ENCODE measurements around the gene RAB4A.

Gene RAB4A

GRCh38 chr1:229270547-229271447, at the start of gene RAB4A:
Gene RAB4A, plus strand, starts transcription at chr1:229271111. Its CDS starts 229 bp downstream, at chr1:229271340.
- no peak for DNase-seq

GRCh38 chr1:229222081-229222480, 48.8 kb upstream of the RAB4A start:
- DNase-seq = no peak

- no peak for DNase-seq
Observed at GRCh38 chr1:229223498-229223897, 47.4 kb upstream of the RAB4A start.

GRCh38 chr1:229224308-229224707, 46.6 kb upstream of the RAB4A start:
- DNase-seq = no peak

GRCh38 chr1:229225331-229225782, 45.6 kb upstream of the RAB4A start:
- no peak for DNase-seq

GRCh38 chr1:229226796-229227195, 44.1 kb upstream of the RAB4A start:
- no peak for DNase-seq

GRCh38 chr1:229227298-229227919, 43.5 kb upstream of the RAB4A start:
- peak; percentile 33 for DNase-seq

- DNase-seq = no peak
Observed at GRCh38 chr1:229228522-229228921, 42.4 kb upstream of the RAB4A start.

- DNase-seq = no peak
Observed at GRCh38 chr1:229229137-229229720, 41.7 kb upstream of the RAB4A start.

- DNase-seq = no peak
Observed at GRCh38 chr1:229229721-229230139, 41.2 kb upstream of the RAB4A start.

- DNase-seq = no peak
Observed at GRCh38 chr1:229230140-229230892, 40.6 kb upstream of the RAB4A start.

- DNase-seq = peak; percentile 9
Observed at GRCh38 chr1:229230893-229231753, 39.8 kb upstream of the RAB4A start.

GRCh38 chr1:229231754-229232119, 39.2 kb upstream of the RAB4A start:
- DNase-seq = no peak

GRCh38 chr1:229234870-229235472, 35.9 kb upstream of the RAB4A start:
- DNase-seq = no peak

- no peak for DNase-seq
Observed at GRCh38 chr1:229237320-229237719, 33.6 kb upstream of the RAB4A start.

- no peak for DNase-seq
Observed at GRCh38 chr1:229238231-229238630, 32.7 kb upstream of the RAB4A start.

GRCh38 chr1:229238674-229239415, 32.1 kb upstream of the RAB4A start:
- DNase-seq = no peak

- no peak for DNase-seq
Observed at GRCh38 chr1:229240532-229240931, 30.4 kb upstream of the RAB4A start.

- no peak for DNase-seq
Observed at GRCh38 chr1:229241390-229241789, 29.5 kb upstream of the RAB4A start.

GRCh38 chr1:229243638-229244037, 27.3 kb upstream of the RAB4A start:
- DNase-seq = no peak

GRCh38 chr1:229244091-229244490, 26.8 kb upstream of the RAB4A start:
- no peak for DNase-seq
